Hematopoietic multipotent progenitor cell (in vitro differentiated cells): Measurements from ENCODE around the gene CRIM1. TPM values are rescaled to one million over a fixed set of nuclear protein-coding genes. Genes with fewer than 3 reads are reported as not detected.

Experiments used
- DNase-seq, 3 donors: peaks; one replicate each; pipeline ENCODE4 v3.0.0-alpha.2; 2011 to 2015; ENCODE audit warnings: low read depth in 2 of 3, low spot score in 2 of 3
- total RNA-seq: library from RNA; depleted of rRNA; stranded (reverse); fragments of >200 nt; gene quantifications from one replicate; pipeline ENCODE4 v1.2.3, GENCODE V29; 2012

The CRIM1 gene
- total RNA-seq, 1 donor: 28.3 TPM

DNA sequence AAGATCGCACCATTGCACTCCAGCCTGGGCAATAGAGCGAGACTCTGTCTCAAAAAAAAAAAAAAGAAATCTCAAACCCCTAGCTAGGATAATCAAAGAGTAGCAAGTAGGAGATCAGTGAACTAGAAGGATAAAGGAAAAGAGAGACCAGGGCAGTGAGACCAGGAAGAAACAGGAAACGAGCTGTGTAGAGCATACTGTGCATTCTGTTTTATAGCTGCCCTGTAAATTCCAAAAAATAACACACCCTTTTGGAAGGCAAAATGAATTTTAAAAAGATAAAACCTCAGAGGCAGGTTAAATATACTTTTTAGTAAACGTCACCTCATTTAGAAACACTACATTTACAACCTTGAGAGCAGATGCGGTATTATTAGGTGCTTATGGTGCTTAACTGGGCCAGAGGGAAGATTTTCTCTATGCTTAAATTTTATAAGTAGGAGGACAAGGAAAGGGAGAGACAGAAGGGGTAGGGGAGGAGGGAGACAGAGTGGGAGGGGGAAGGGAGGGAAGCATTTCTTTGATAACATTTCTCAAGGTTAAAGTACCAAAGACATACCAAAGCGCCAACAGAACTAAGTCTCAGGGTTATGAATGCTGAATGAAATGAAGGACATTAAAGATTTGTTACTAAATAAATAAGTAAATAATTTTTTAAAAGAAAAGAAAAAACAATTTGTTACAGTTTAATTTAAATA is 212.3 kb downstream of the CRIM1 start:
- no peak for DNase-seq

GRCh38 chr2:36568516-36569246 is 213.1 kb downstream of the CRIM1 start:
- no peak for DNase-seq

DNA sequence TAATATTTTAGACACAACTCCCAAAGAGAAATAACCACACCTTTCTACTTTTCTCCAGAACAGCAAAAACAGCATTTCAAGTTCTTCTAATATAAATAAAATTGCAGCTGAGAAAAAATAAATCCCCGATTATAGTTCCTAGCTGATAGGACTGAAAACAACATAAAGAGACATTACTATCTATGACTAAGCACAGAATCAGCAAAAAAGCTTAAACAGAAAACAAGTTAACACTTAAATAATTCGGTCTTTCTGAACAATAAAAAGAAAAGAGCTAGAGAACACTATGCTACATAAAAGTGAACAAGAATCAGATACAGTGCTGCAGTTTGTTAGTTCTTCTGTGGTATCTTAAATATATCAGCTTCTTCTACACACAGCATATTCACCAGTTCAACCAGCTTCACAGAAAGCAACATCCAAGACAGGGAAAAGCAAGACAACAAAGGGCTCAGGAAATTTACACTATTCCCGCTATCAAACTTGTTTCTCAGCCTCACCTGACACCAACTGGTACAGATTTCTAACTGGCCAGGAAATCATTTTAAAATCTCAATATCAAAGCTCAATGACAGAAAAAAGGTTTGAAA is 213.8 kb downstream of the CRIM1 start:
- no peak for DNase-seq

- no peak for DNase-seq
Measured at GRCh38 chr2:36570416-36570815, 214.8 kb downstream of the CRIM1 start.

GRCh38 chr2:36572054-36572718 is 216.6 kb downstream of the CRIM1 start:
- no peak for DNase-seq

DNA sequence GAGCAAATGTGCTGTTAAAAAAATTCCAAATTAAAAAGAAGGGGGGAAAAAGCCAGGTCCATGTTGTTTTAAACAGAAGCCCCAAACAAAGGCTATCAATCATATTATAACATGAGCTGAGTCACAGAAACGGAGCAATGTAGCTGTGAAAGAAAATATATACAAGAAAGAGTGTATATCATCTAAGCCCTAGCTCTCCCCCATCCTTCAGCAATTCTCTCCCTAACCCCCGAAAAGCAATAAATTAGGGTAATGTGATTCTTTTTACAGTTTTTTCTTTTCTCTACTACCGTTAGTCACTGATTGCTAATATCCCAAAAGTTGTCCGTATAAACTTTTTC is 217.1 kb downstream of the CRIM1 start:
- no peak for DNase-seq

- no peak for DNase-seq
Measured at GRCh38 chr2:36573165-36573564, 217.6 kb downstream of the CRIM1 start.

DNA sequence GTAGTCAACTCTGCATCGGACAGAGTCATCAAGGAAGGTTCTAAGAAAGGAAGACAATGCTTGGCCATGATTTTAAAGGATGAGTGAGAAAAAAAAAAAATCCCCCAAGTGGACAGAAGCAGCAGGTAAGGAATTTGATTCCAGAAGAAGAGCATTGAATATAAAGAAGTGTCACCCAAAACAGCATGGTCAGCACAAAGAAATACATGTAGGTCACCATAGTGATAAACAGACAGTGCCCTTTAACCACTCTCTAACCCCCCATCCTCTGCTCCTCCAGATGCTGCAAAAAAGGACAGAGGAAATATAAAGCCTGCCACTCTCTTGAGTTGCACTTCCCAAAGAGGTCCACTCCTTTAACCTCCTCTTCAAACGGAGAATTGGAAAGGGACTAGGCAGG is 219.0 kb downstream of the CRIM1 start:
- DNase-seq: no peak

DNA sequence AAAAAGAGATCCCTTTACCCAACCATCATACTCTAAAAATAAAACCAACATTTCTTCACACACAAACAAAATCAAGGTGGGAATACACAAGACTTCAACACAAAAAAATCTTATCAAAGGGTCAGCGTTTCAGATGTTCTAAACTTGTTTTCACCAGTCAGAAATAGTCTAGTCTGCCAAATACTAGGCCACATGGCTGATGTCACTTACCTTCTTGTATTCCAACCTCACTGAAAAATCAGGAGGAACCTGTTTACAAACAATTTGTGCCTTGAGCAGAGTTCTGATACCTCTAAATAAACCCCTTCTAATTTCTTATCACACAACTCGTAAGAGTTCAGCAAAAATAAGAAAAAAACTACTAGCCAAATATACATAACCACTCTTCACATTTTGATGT is 222.3 kb downstream of the CRIM1 start:
- no peak for DNase-seq

DNA sequence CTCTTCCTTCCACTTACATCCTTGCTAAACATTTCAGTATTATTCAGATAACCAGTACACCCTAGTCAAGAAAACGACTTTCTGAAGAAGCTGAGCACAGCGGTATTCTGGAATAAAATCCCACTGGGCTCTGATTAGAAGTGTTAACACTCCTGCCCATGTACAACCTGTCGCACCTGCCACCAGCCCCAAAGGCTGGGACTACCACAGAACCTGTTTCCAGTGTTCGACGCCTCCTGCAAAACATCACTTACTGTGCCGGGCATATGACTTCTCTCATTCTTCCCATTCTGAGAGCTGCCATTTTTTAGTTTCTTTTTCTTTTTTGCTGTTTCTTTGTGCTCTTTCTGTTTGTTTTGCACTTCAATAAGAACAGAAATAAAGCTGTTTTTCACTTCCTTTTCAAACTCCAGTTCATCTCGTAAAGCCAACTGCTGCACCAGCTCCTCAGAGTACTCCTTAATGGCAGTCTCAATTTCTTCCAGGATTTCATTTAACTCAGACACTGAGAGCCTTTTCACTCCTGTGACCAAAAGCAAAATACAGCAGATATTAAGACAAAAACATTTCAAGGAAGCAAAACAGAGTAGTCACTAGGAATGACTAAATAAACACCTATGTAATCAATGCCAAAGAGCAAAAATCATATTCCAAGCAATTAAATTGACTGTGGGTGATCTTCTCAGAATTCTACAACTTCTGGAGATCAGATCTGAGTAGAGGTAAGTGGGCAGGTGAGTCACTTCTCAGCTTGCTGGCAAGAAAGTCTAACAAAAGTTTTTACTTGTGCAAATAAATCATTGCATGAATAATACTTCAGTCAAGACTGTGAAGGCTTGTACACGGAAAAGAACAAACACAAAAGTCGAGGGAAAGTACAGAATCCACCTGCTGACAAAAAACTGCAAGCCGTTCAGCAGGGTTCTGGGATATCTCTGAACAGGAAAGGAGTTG is 223.0 kb downstream of the CRIM1 start:
- no peak for DNase-seq

DNA sequence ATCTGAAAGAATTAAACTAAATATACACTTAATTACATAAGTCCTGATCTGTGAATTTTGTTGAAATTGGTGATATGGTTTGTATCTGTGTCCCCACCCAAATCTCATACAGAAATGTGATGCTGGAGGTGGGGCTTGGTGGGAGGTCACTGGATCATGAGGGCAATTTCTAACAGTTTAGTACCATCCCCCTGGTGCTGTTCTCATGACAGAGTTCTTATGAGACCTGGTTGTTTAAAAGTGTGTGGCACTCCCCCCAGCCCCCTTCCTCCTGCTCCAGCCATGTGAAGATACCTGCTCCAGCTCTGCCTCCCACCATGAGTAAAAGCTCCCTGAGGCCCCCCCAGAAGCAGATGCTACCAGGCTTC is 223.7 kb downstream of the CRIM1 start:
- no peak for DNase-seq

DNA sequence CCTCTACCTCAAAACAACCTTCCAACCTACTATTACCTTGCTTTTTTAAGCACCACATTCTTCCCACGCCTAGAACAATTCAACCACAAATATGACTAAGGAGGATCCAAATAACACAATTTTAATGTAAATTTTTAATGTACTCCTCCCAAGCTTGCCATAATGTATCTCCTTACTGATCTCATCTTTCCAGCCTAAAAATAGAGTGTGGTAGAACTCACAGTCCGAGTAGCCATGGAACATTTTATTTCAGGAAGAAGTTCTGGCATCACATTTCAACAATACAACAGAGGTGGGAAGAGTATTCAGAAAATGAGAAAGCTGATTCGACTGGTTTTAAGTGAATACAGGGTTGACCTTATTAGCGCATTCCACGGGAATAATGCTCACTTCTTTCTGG is 227.0 kb downstream of the CRIM1 start:
- no peak for DNase-seq

DNA sequence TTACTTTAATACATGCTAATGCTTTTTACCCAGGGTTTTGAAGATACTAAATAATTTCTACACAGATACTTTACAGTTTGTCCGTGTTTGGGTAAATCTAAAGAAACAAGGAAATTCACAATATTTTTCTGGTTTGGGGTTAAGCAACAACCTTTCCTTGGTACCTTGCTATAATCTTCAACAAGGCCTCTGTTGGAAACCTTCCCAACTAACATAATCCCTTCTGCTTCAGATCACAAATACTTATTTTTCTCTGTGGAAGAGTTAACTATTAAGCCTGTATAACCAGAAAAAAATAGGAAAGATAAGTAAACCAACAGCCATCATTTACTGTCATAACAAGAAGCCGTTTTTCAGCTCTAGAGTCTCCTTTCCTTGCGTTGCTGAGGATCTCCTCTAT is 227.4 kb downstream of the CRIM1 start:
- no peak for DNase-seq

- no peak for DNase-seq
Measured at GRCh38 chr2:36584148-36584794, 228.7 kb downstream of the CRIM1 start.

GRCh38 chr2:36586672-36587071 is 231.1 kb downstream of the CRIM1 start:
- DNase-seq: no peak

- DNase-seq: no peak
Measured at GRCh38 chr2:36587101-36587500, 231.5 kb downstream of the CRIM1 start.

- DNase-seq: no peak
Measured at GRCh38 chr2:36587556-36587955, 232.0 kb downstream of the CRIM1 start.

DNA sequence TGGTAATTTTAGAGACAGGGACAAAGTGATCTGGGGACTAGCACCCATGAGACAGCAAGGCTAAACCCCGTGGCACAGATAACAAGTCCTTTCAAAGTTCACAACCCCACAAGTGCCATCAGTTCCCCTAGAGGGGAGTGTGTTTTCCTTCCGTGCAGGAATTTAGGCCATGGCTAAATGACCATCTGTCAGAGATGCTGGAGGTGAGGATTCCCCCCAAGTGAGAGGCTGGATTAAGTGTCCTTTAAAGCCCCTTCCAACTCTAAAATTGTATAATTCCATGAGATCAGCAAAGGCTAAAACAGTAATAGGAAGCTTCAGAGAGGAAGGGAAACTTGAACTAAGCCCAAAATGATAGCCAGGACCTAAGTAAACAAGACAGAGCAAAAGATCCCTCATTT is 233.7 kb downstream of the CRIM1 start:
- no peak for DNase-seq

GRCh38 chr2:36594849-36595248 is 239.3 kb downstream of the CRIM1 start:
- DNase-seq: no peak

GRCh38 chr2:36596397-36596796 is 240.8 kb downstream of the CRIM1 start:
- no peak for DNase-seq
